ENCODE results near the gene RANGRF. TPM values are rescaled to one million over a fixed set of nuclear protein-coding genes. Genes with fewer than 3 reads are reported as not detected.
A peak's percentile ranks its signal among the peaks of the same experiment; 100 is the strongest.

The RANGRF gene
- total and polyA plus RNA-seq, 12 donors: 18.8 to 46.9 (median 25.4) TPM

DNA sequence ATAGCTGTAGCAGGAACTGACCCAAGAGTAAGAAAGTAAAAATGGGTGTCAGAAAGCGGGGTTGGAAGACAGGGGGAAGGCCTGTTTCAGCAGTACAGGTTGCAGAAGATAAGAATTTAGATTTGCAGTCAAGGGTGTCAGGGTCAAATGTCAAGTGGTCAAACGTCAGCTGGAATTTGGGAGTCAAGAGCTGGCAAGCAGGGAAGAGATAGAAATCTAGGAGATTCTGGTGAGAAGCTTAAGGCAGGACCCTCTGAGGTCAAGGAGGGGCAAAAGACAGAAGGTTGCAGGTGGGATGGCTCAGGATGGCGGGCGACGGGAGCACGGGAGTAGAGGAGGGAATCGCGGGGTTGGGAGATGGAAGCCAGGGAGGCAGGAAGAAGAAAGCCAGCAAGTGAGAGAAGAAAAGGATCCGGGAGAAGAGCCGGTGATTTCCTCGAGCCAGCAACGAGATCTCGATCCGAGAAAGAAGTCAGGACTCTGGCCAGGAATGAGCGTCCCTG lies 6.4 kb downstream of the RANGRF start:
- no peak for TF ChIP-seq POLR2A (IDR thresholded peaks at IDR 0.05)
- TF ChIP-seq, protein P1, sequence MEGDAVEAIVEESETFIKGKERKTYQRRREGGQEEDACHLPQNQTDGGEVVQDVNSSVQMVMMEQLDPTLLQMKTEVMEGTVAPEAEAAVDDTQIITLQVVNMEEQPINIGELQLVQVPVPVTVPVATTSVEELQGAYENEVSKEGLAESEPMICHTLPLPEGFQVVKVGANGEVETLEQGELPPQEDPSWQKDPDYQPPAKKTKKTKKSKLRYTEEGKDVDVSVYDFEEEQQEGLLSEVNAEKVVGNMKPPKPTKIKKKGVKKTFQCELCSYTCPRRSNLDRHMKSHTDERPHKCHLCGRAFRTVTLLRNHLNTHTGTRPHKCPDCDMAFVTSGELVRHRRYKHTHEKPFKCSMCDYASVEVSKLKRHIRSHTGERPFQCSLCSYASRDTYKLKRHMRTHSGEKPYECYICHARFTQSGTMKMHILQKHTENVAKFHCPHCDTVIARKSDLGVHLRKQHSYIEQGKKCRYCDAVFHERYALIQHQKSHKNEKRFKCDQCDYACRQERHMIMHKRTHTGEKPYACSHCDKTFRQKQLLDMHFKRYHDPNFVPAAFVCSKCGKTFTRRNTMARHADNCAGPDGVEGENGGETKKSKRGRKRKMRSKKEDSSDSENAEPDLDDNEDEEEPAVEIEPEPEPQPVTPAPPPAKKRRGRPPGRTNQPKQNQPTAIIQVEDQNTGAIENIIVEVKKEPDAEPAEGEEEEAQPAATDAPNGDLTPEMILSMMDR (IDR thresholded peaks at IDR 0.05): no peak
- intact Hi-C loops (cut with DNase I): loop anchor here in 1 of 2 donors (5.0 kb wide), 1 partner anchor 43 kb away; no protein-coding TSS in a partner anchor
- Histone ChIP-seq H3K27ac (peak overlapping the region; percentile 74 to 95 (median 92)), H3K27me3 (no peaks in the 10 kb centered on the region), H3K4me1 (replicated peaks in 1 of 2) (peaks cover 5 to 10% of the 10 kb centered on the region in 2 donors), H3K9me3 (replicated peaks in 1 of 3) (no peaks in the 10 kb centered on the region), H3K36me3 (replicated peaks in 1 of 2) (no peaks in the 10 kb centered on the region), H3K4me3 (peak overlapping the region in 2 of 4 donors; percentile 41 to 69)
- DNase-seq: no peak
- 6 to 7% (median 7%) methylated on average over 14 to 15 of the region's 15 CpGs for WGBS, 4 donors

DNA sequence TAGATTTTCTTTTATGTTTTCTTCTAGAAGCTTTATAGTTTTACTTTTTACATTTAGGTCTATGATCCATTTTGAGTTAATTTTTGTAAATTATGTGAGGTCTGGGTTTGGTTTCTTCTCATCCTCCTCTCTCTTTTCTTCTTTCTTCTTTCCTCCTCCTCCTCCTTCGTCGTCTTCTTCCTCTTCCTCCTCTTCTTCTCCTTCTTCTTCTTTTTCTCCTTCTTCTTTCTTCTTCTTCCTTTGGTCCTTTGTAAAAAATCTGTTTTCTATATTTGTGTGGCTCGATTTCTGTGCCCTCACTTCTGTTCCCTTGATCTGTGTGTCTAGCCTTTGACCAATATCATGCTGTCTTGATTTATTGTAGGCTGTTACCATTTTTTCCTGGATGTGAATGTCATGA lies 11.8 kb downstream of the RANGRF start:
- Histone ChIP-seq H3K27me3 (no peaks in the 10 kb centered on the region), H3K27ac (no peak overlapping the region), H3K4me3 (no peak overlapping the region), H3K9me3 (replicated peaks in 1 of 3) (no peaks in the 10 kb centered on the region), H3K36me3 (replicated peaks in 1 of 2) (no peaks in the 10 kb centered on the region), H3K4me1 (replicated peaks in 1 of 2) (no peaks in the 10 kb centered on the region)
- 49 to 62% (median 56%) methylated on average over 3 of the region's 3 CpGs for WGBS, 4 donors
- DNase-seq: no peak
- TF ChIP-seq, protein P1 (IDR thresholded peaks at IDR 0.05): no peak
- TF ChIP-seq POLR2A (IDR thresholded peaks at IDR 0.05): no peak
- intact Hi-C loops (cut with DNase I): loop anchor here in 1 of 2 donors (10.0 kb wide), 1 partner anchor 225 kb away; no protein-coding TSS in a partner anchor

DNA sequence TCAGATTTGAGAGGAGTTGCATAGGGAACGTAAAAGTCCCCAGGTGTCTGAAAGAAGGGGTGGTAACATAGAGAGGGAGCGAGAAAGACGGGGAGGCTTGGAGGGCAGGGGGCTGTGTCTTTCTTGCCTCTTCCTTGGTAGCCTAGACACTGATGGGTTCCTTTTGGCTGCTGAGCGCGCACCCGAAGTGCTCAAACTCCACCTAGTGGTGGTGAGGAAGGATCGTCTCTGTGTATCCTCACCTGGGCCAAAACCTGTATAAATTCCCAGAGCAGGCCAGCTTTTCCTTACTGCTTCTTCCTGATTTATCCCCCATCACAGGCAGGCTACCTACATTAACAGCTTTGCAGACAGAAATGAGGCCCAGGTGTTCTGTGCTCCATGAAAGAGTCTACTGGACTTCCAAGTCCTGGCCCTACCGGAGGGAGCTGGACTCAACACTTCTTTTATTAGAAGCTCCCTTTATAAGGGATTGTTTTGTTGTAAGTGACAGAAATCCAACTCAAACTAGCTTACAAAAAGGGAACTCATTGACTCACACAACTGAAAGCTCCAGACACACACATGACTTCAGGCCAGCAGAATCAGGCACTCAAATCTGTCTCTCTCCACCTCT lies 12.3 kb downstream of the RANGRF start:
- TF ChIP-seq, protein P1 (IDR thresholded peaks at IDR 0.05): peak; percentile 77 to 87 (median 84)
- no peak for TF ChIP-seq POLR2A (IDR thresholded peaks at IDR 0.05)
- 11 to 13% (median 13%) methylated on average over 8 of the region's 8 CpGs for WGBS, 4 donors
- intact Hi-C loops (cut with DNase I): loop anchor here in 1 of 2 donors (10.0 kb wide), 1 partner anchor 226 kb away; no protein-coding TSS in a partner anchor
- Histone ChIP-seq H3K36me3 (replicated peaks in 1 of 2) (no peaks in the 10 kb centered on the region), H3K27me3 (no peaks in the 10 kb centered on the region), H3K27ac (no peak overlapping the region), H3K9me3 (replicated peaks in 1 of 3) (no peaks in the 10 kb centered on the region), H3K4me1 (replicated peaks in 1 of 2) (no peaks in the 10 kb centered on the region), H3K4me3 (no peak overlapping the region)
- peak in 5 of 7 donors; percentile 60 to 71 (median 67) for DNase-seq

DNA sequence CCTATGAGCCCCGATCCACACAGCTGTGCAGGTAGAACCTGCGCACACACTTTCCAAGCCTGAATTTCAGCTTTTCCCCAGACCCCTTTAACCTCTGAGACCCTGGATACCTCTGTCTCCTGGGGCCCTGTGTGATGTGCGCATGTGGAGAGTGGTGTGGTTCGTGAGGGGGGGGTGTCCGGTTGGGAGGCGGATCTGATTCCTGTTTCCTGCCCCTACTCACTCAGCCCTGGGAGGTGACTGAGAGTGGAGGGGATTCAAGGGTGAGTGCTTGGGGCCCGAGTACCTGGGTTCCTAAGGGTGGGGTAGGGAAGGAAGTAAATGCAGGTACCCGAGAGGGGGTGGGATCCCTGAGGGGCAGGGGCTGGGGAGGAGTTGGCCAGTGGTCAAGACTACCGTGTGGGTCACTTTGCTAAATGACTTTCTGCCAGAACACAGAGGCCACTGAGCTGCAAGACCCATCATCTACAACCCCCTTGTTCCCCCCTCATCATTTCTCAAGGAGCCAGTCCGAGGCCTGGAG lies 22.2 kb downstream of the RANGRF start:
- H3K4me3 ChIP-seq: no peak overlapping the region
- WGBS, 4 donors: 51 to 61% (median 61%) methylated on average over 9 to 10 of the region's 10 CpGs
- no peaks in the 10 kb centered on the region for H3K4me1 ChIP-seq (replicated peaks in 1 of 2)
- intact Hi-C loops (cut with DNase I): loop anchor here in 1 of 2 donors (10.0 kb wide), 1 partner anchor 216 kb away; no protein-coding TSS in a partner anchor
- H3K27me3 ChIP-seq: peaks cover 13% of the 10 kb centered on the region
- no peak for DNase-seq
- no peak for TF ChIP-seq POLR2A (IDR thresholded peaks at IDR 0.05)
- TF ChIP-seq, protein P1 (IDR thresholded peaks at IDR 0.05): no peak
- H3K36me3 ChIP-seq (replicated peaks in 1 of 2): no peaks in the 10 kb centered on the region
- H3K27ac ChIP-seq: peak overlapping the region in 1 of 5 donors; percentile 73
- H3K9me3 ChIP-seq (replicated peaks in 1 of 3): no peaks in the 10 kb centered on the region
